GM12878 (cell line): Measurements from ENCODE around the gene BCLAF3. TPM values are rescaled to one million over a fixed set of nuclear protein-coding genes. Genes with fewer than 3 reads are reported as not detected.

Source experiments
- ATAC-seq: fragments of 200-7000 bp; cut with Tn5 transposase; 3 replicates; pipeline ENCODE4 v1.9.1; 2020; ENCODE audit warnings: mild to moderate bottlenecking, moderate library complexity
- BruUV-seq: library from RNA; stranded (reverse); fragments of 400-500 nt; replicated peaks from 2 replicates; lab custom pipeline; 2021; lab: Mats Ljungman, UMichigan
- CTCF ChIA-PET: fragments of 300-600 bp; sonication (Branson Sonifier 250); formaldehyde crosslinking; extraction: SDS; loops from one replicate; lab custom pipeline; 2021; ENCODE audit warnings: inconsistent platforms; lab: Yijun Ruan, JAX
- POLR2A ChIA-PET: fragments of 350-600 bp; formaldehyde crosslinking; extraction: SDS; loops from one replicate; lab custom pipeline; 2021; ENCODE audit warnings: inconsistent platforms; lab: Charles Lee
- RAD21 ChIA-PET: fragments of 300-600 bp; sonication (Branson Sonifier 250); formaldehyde crosslinking; loops from one replicate; lab custom pipeline; 2023; ENCODE audit warnings: antibody characterized with exemption; ENCODE audit not compliant: unreplicated experiment; lab: Charles Lee
- SMC1A ChIA-PET: fragments of 300-600 bp; sonication (Branson Sonifier 250); formaldehyde crosslinking; loops from one replicate; lab custom pipeline; 2023; ENCODE audit not compliant: unreplicated experiment, uncharacterized antibody; lab: Charles Lee
- DNase-seq: peaks from one replicate; pipeline ENCODE4 v3.0.0-alpha.2; 2011; ENCODE audit warnings: low read depth, low spot score
- FAIRE-seq: peaks from 3 replicates; lab custom pipeline; 2011; peaks lifted over from hg19 to GRCh38; lab: Jason Lieb, UNC
- H2AFZ ChIP-seq: 2 replicates; pipeline ENCODE4 v1.6.0; 2011; ENCODE audit warnings: low read depth, low read length, control low read depth; ENCODE audit not compliant: control insufficient read depth
- H3K27ac ChIP-seq: 2 replicates; pipeline ENCODE4 v1.5.1; 2011; ENCODE audit warnings: control low read depth; ENCODE audit not compliant: control insufficient read depth, insufficient read depth
- H3K27me3 ChIP-seq, 2 experiments: replicated peaks in 1 of 2; 2 replicates each; pipeline versions ENCODE4 v1.6.0 to v1.6.1; 2011; ENCODE audit warnings: low read length in 1 of 2; ENCODE audit not compliant: control insufficient read depth in 2 of 2, insufficient read depth in 2 of 2
- H3K36me3 ChIP-seq, 2 experiments: 2 replicates each; pipeline ENCODE4 v1.5.1; 2011; ENCODE audit warnings: low read length in 1 of 2; ENCODE audit not compliant: control insufficient read depth in 2 of 2, insufficient read depth in 2 of 2
- H3K4me1 ChIP-seq: 2 replicates; pipeline ENCODE4 v1.6.1; 2011; ENCODE audit warnings: mild to moderate bottlenecking, low read length, moderate library complexity, mixed read lengths; ENCODE audit not compliant: control insufficient read depth, insufficient read depth
- H3K4me2 ChIP-seq: 2 replicates; pipeline ENCODE4 v1.6.0; 2011; ENCODE audit warnings: control low read depth; ENCODE audit not compliant: control insufficient read depth, insufficient read depth
- H3K4me3 ChIP-seq: fragments of 200-600 bp; sonication (generic); 2 replicates; pipeline ENCODE4 v1.5.1; 2016
- H3K79me2 ChIP-seq: 2 replicates; pipeline ENCODE4 v1.6.0; 2011; ENCODE audit warnings: low read length; ENCODE audit not compliant: control insufficient read depth, insufficient read depth
- H3K9ac ChIP-seq: 2 replicates; pipeline ENCODE4 v1.8.0; 2011; ENCODE audit warnings: low read length, control low read depth, mixed read lengths; ENCODE audit not compliant: control insufficient read depth, insufficient read depth
- H3K9me3 ChIP-seq: replicated peaks from 3 replicates; pipeline ENCODE4 v1.5.1; 2011; ENCODE audit warnings: mild to moderate bottlenecking, low read length; ENCODE audit not compliant: control insufficient read depth, insufficient read depth
- H4K20me1 ChIP-seq: 2 replicates; pipeline ENCODE4 v1.6.0; 2011; ENCODE audit not compliant: control insufficient read depth, insufficient read depth
- ATF2 ChIP-seq: IDR thresholded peaks from 2 replicates; pipeline ENCODE4 v1.6.1; 2012; ENCODE audit warnings: low read length, inconsistent platforms
- RUNX3 ChIP-seq: IDR thresholded peaks from 2 replicates; pipeline ENCODE4 v1.6.1; 2012; ENCODE audit warnings: low read length, inconsistent platforms
- SMAD5 ChIP-seq: IDR thresholded peaks from 2 replicates; pipeline ENCODE4 v1.6.1; 2016; ENCODE audit warnings: antibody characterized with exemption, low read depth
- SPI1 ChIP-seq: IDR thresholded peaks from 2 replicates; pipeline ENCODE4 v1.6.1; 2011; ENCODE audit warnings: low read depth, mild to moderate bottlenecking, low read length, moderate library complexity, borderline replicate concordance; ENCODE audit not compliant: insufficient read depth
- WGBS: methylation state at CpG from one replicate; pipeline ENCODE4 v1.1.6; 2016; ENCODE audit warnings: low lambda C conversion rate; ENCODE audit not compliant: insufficient replicate concordance, insufficient coverage; ENCODE audit errors: missing lambda C conversion rate; 5-methylcytosine and 5-hydroxymethylcytosine counted together
- in situ Hi-C: fragments of 300-500 bp; cut with MboI; formaldehyde crosslinking; loops from 9 replicates; pipeline ENCODE4 v1.14.3; 2018; ENCODE audit warnings: mixed read lengths
- intact Hi-C: fragments of 100-400 bp; cut with micrococcal nuclease; formaldehyde crosslinking; loops from one replicate; pipeline ENCODE4 v1.14.2; 2022; ENCODE audit not compliant: unreplicated experiment
- polyA plus RNA-seq, 11 experiments: library from polyadenylated mRNA; depleted of rRNA in 4 of 11; unstranded in 6 of 11; stranded (reverse) in 5 of 11; fragments of >200 nt; fragmentation: Nextera tagmentation in 4 of 11; fragmentation: Illumina TruSeq in 1 of 11; extraction: Ambion mirVana in 4 of 11; extraction: Trizol in 1 of 11; gene quantifications; 1 replicate in 1 of 11; 2 replicates in 10 of 11; pipeline versions ENCODE4 v1.2.1 to v1.2.3, GENCODE V29; 2011 to 2016; ENCODE audit warnings: inconsistent platforms in 2 of 11, missing spikeins in 2 of 11, low read depth in 1 of 11
- total RNA-seq, 4 experiments: library from RNA; depleted of rRNA in 3 of 4; stranded (reverse); fragments of >200 nt in 3 of 4; fragmentation: Illumina TruSeq in 1 of 4; extraction: Trizol in 1 of 4; gene quantifications; 2 replicates each; pipeline versions ENCODE4 v1.2.1 to v1.2.3, GENCODE V29; 2013 to 2021

The BCLAF3 gene
- total and polyA plus RNA-seq, 10 of the 15 experiments (the other 5 are each of a cell fraction or from before 2014, with no cell fraction given): 0.74 to 4.4 (median 2.6) TPM

- Histone ChIP-seq H3K36me3 (no peaks in the 10 kb centered on the region), H2AFZ (no peak overlapping the region), H3K27ac (no peak overlapping the region), H3K4me2 (no peak overlapping the region)
- RAD21 ChIA-PET: interaction anchor here (2.2 kb wide), 1 partner anchor 61 kb away, joined by 7 read pairs; no protein-coding TSS in a partner anchor
- WGBS: 60% methylated on average over 1 of the region's 1 CpG
- TF ChIP-seq ATF2: no peak
- TF ChIP-seq RUNX3: 0 out of 2 replicates have a peak, but pooled peaks have one; percentile 9
- peak; percentile 68; the same call in 1 of the 2 replicates for TF ChIP-seq SPI1
- no peak for TF ChIP-seq SMAD5
- TF ChIP-seq, all 136 proteins: peak for 2
- in situ Hi-C loops: no loop called here
- SMC1A ChIA-PET: interaction anchor here (1.0 kb wide), 1 partner anchor 97 kb away, joined by 3 read pairs; no protein-coding TSS in a partner anchor
- Histone ChIP-seq H3K27me3 (no peaks in the 10 kb centered on the region), H3K79me2 (no peaks in the 10 kb centered on the region), H3K4me1 (peaks cover 6% of the 10 kb centered on the region), H3K9ac (no peak overlapping the region), H3K4me3 (no peak overlapping the region), H4K20me1 (no peaks in the 10 kb centered on the region), H3K9me3 (no peaks in the 10 kb centered on the region)
- POLR2A ChIA-PET: no interaction called here
- intact Hi-C loops: no loop called here
- FAIRE-seq (no peak), DNase-seq (no peak), ATAC-seq (no peak)
- BruUV-seq: TSS peak; percentile 61
- CTCF ChIA-PET: interaction anchor here (0.5 to 1.5 kb wide), 2 partner anchors 9 to 61 kb away, joined by 3 read pairs; no protein-coding TSS in a partner anchor
Observed at GRCh38 chrX:19966056-19966455, 24.8 kb downstream of the BCLAF3 start.
